Dermis lymphatic vessel endothelial cell (primary cell): ENCODE results near the gene NEK11. TPM values are rescaled to one million over a fixed set of nuclear protein-coding genes. Genes with fewer than 3 reads are reported as not detected.

Experiments used
- total RNA-seq: library from RNA; depleted of rRNA; stranded (reverse); fragments of >200 nt; gene quantifications from 2 replicates; pipeline ENCODE4 v1.2.1, GENCODE V29; 2014

NEK11 gene, protein sequence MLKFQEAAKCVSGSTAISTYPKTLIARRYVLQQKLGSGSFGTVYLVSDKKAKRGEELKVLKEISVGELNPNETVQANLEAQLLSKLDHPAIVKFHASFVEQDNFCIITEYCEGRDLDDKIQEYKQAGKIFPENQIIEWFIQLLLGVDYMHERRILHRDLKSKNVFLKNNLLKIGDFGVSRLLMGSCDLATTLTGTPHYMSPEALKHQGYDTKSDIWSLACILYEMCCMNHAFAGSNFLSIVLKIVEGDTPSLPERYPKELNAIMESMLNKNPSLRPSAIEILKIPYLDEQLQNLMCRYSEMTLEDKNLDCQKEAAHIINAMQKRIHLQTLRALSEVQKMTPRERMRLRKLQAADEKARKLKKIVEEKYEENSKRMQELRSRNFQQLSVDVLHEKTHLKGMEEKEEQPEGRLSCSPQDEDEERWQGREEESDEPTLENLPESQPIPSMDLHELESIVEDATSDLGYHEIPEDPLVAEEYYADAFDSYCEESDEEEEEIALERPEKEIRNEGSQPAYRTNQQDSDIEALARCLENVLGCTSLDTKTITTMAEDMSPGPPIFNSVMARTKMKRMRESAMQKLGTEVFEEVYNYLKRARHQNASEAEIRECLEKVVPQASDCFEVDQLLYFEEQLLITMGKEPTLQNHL
- 2.8 and 3.6 TPM in 2 replicates for total RNA-seq

DNA sequence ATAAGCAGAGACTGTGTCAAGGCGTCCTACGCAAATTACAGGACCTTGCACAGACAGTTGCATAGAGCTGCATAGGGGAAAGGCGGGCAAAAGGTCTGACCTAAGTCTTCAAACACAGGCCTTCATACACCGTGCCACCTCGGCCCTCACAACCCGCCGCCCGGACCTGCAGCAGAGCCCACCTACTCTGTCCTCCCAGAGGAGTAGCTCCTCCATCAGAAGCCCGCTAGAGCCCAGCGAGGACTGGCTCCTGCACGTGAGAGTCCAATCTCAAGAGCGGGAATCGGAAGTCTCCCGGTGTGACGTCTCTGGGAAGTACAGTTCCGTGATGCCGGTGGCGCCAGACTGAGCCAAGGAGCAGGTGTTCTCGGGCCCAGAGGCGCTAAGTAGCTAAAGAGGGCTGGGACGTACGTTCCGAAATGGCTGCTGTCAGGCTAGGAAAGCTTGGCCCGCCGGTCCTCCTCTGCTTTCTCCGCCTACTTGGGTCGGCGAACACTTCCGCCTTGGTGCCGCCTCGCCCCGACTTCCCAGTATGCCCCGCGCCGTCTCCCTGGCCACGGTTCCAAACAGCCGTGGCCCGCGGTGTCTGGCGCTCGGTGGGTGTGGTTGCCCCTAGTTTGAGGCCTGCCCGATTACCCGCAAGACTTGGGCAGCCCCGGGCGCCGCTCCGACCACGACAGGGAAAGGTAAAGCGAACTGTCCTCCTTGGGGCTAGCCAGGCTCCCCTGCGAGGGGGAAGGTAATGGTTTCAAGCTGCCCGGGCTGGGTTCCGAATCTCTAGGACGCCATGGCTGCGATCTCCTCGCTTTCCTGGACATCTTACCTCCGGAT lies at the start of gene NEK11, which contains the start of gene ASTE1:
Gene NEK11, plus strand, starts transcription at position 557 of the 831 bp plus-strand sequence. CDS start 2,832 bp downstream, outside the sequence.
Gene ASTE1, minus strand, starts transcription at position 505 of the 831 bp plus-strand sequence. CDS start 1,519 bp downstream, outside the sequence.

DNA sequence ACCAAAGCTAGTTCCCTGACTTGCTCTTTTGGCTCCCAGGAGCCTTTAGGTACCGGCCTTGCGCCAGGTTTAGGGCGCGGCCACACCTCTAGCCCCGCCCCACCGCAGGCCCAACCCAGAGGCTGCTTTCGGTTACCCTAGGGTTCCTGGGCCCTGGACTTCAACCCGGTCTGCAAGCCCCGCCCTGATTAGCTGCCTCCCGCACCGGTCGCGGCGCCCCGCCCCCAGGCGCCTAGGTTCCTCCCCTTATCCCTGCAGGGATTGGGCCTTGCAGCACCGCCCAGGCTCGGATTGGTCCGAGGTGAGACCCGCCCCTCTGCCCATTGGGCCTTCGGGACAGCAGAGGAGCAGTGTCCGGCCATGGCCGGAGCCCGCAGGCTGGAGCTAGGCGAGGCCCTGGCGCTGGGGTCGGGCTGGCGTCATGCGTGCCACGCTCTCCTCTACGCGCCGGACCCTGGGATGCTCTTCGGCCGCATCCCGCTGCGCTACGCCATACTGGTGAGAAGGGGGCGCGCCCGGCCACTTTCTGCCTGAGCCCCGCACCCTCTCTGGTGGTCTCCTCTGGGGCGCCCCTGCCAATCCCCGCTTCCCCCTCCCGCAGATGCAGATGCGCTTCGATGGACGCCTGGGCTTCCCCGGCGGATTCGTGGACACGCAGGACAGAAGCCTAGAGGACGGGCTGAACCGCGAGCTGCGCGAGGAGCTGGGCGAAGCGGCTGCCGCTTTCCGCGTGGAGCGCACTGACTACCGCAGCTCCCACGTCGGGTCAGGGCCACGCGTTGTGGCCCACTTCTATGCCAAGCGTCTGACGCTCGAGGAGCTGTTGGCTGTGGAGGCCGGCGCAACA lies 355.0 kb downstream of the NEK11 start, which contains the start of gene NUDT16:
Gene NUDT16, plus strand, starts transcription at position 330 of the 847 bp plus-strand sequence. Its CDS starts 31 bp downstream, at position 361.

Other genes starting within 250 kb of the NEK11 start
- 76.4 and 89.9 TPM in 2 replicates for gene ATP2C1, start 132.8 kb upstream of the NEK11 start, total RNA-seq
- 6.5 and 6.8 TPM in 2 replicates for gene ASTE1, start 52 bp upstream of the NEK11 start, total RNA-seq